GM23248 (cell line): ENCODE data around the gene ZNF236. TPM values are rescaled to one million over a fixed set of nuclear protein-coding genes. Genes with fewer than 3 reads are reported as not detected.

Experiments used
- DNase-seq: peaks from one replicate; pipeline ENCODE4 v3.0.0-alpha.2; 2015
- H2AFZ ChIP-seq: fragments of 200-600 bp; sonication (generic); 2 replicates; pipeline ENCODE4 v1.6.1; 2016; ENCODE audit warnings: antibody characterized with exemption
- H3F3A ChIP-seq: fragments of 200-600 bp; sonication (generic); 2 replicates; pipeline ENCODE4 v1.6.1; 2016; ENCODE audit warnings: mild to moderate bottlenecking, antibody characterized with exemption, mixed run types; ENCODE audit not compliant: insufficient read depth
- H3K27ac ChIP-seq: fragments of 200-600 bp; sonication (generic); 2 replicates; pipeline ENCODE4 v1.5.1; 2016; ENCODE audit warnings: mild to moderate bottlenecking
- H3K27me3 ChIP-seq: fragments of 200-600 bp; sonication (generic); replicated peaks from 2 replicates; pipeline ENCODE4 v1.6.1; 2016; ENCODE audit warnings: mild to moderate bottlenecking; ENCODE audit not compliant: insufficient read depth
- H3K36me3 ChIP-seq: fragments of 200-600 bp; sonication (generic); 2 replicates; pipeline ENCODE4 v1.6.1; 2016; ENCODE audit warnings: low read depth, mild to moderate bottlenecking
- H3K4me1 ChIP-seq: fragments of 200-600 bp; sonication (generic); 2 replicates; pipeline ENCODE4 v1.6.1; 2016; ENCODE audit warnings: mild to moderate bottlenecking; ENCODE audit not compliant: insufficient read depth
- H3K4me2 ChIP-seq: fragments of 200-600 bp; sonication (generic); one replicate; pipeline ENCODE4 v1.6.1; 2016; ENCODE audit warnings: mild to moderate bottlenecking; ENCODE audit not compliant: unreplicated experiment
- H3K4me3 ChIP-seq: fragments of 200-600 bp; sonication (generic); 2 replicates; pipeline ENCODE4 v1.5.1; 2016; ENCODE audit warnings: mild to moderate bottlenecking
- H3K79me2 ChIP-seq: fragments of 200-600 bp; sonication (generic); 2 replicates; pipeline ENCODE4 v1.6.1; 2016; ENCODE audit warnings: mild to moderate bottlenecking; ENCODE audit not compliant: insufficient read depth
- H3K9ac ChIP-seq: fragments of 200-600 bp; sonication (generic); 2 replicates; pipeline ENCODE4 v1.6.1; 2016; ENCODE audit warnings: mild to moderate bottlenecking
- H3K9me2 ChIP-seq: fragments of 200-600 bp; sonication (generic); 2 replicates; pipeline ENCODE4 v1.6.1; 2016; ENCODE audit warnings: mixed run types, mild to moderate bottlenecking, moderate library complexity; ENCODE audit not compliant: insufficient read depth
- H3K9me3 ChIP-seq: fragments of 200-600 bp; sonication (generic); one replicate; pipeline ENCODE4 v1.6.1; 2017; ENCODE audit warnings: low read depth
- H4K20me1 ChIP-seq: fragments of 200-600 bp; sonication (generic); 2 replicates; pipeline ENCODE4 v1.6.0; 2016; ENCODE audit not compliant: insufficient read depth
- EZH2 ChIP-seq: fragments of 200-600 bp; sonication (generic); IDR thresholded peaks from 2 replicates; pipeline ENCODE4 v1.6.1; 2018; ENCODE audit warnings: antibody characterized with exemption, mild to moderate bottlenecking; ENCODE audit not compliant: insufficient read depth, poor library complexity, severe bottlenecking
- EZH2phosphoT487 ChIP-seq: fragments of 200-600 bp; sonication (generic); IDR thresholded peaks from 2 replicates; pipeline ENCODE4 v1.6.1; 2018; ENCODE audit warnings: antibody characterized with exemption, moderate library complexity, mild to moderate bottlenecking, low read depth; ENCODE audit not compliant: insufficient read depth
- WGBS, 2 experiments: methylation state at CpG; one replicate each; pipeline ENCODE4 v1.1.6; 2015 to 2017; ENCODE audit warnings: low lambda C conversion rate in 2 of 2, low coverage in 1 of 2; ENCODE audit errors: missing lambda C conversion rate in 2 of 2; 5-methylcytosine and 5-hydroxymethylcytosine counted together
- in situ Hi-C: fragments of 300-500 bp; cut with MboI; formaldehyde crosslinking; loops from 2 replicates; pipeline ENCODE4 v1.15.0; 2020
- polyA plus RNA-seq: library from polyadenylated mRNA; unstranded; fragments of >200 nt; fragmentation: Nextera tagmentation; extraction: Ambion mirVana; gene quantifications from 2 replicates; pipeline ENCODE4 v1.2.1, GENCODE V29; 2016
- total RNA-seq: library from RNA; depleted of rRNA; stranded (reverse); fragments of >200 nt; shearing (Covaris generic); gene quantifications from 2 replicates; pipeline ENCODE4 v1.2.3, GENCODE V29; 2014

The ZNF236 gene
- total and polyA plus RNA-seq, 2 experiments from 2014 or later, result 4.6 to 12.4 TPM

DNA sequence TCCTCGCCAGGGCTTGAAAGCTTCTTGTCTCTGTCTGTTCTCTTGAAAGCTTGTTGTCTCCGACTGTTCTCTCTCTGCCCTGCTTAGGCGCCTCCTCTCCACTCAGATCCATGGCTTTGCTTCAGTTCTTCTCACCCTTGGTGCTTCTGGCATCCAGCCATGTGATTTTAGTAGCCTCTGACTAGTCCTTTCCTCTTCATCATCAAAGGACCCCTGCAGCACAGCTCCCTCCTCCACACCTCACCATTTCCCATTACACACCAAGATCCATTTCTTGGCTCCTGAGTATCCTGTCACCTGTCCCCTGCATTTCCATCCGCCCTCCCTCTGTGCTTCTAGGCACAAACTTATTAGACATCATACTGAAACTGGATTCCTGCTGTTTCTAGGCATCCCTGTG, 59.4 kb downstream of the ZNF236 start:
- TF ChIP-seq EZH2 (no peak), EZH2phosphoT487 (no peak)
- WGBS, 2 experiments, result 95 to 98% methylated on average over 4 of the region's 4 CpGs
- H3K36me3 ChIP-seq, result peaks cover 24% of the 10 kb centered on the region; the same call in 1 of the 2 replicates

DNA sequence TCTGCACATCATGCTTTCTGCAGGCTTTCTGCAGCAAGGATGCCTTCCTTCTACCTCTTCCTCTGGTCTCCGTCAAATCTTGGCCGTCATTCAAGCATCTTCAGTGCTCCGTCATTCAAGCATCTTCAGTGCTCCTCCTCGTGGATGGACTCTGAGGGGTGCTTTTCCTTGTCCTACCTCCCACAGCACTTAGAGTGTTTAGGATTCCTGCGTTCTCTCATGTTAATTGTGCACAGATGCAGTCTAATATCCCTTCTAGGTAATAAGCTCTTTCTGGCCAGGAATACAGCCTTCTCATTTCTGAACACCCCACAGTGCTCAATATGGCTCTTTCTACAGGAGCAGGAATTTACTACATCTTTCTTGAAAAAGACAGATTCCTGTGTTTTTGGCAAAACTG, 59.8 kb downstream of the ZNF236 start:
- Histone ChIP-seq H3K9me2 (no peaks in the 10 kb centered on the region), H3K4me1 (no peaks in the 10 kb centered on the region), H3K9ac (no peak overlapping the region), H3K27ac (no peak overlapping the region), H3K27me3 (no peaks in the 10 kb centered on the region), H2AFZ (no peak overlapping the region), H3K9me3 (no peaks in the 10 kb centered on the region), H4K20me1 (no peaks in the 10 kb centered on the region), H3K4me3 (no peak overlapping the region), H3K79me2 (no peaks in the 10 kb centered on the region), H3K36me3 (peaks cover 24% of the 10 kb centered on the region; the same call in 1 of the 2 replicates), H3K4me2 (no peak overlapping the region), H3F3A (no peaks in the 10 kb centered on the region)
- in situ Hi-C loops, result no loop called here
- no peak for DNase-seq
- WGBS, 2 experiments, result 65 to 68% methylated on average over 5 of the region's 5 CpGs
- TF ChIP-seq EZH2 (no peak), EZH2phosphoT487 (no peak)

More for the DNA sequence above, 59.4 kb downstream of the ZNF236 start:
- no peak for DNase-seq
- in situ Hi-C loops, result no loop called here
- Histone ChIP-seq H3K9ac (no peak overlapping the region), H3K4me1 (no peaks in the 10 kb centered on the region), H3K27ac (no peak overlapping the region), H3K4me2 (no peak overlapping the region), H3K4me3 (no peak overlapping the region), H4K20me1 (no peaks in the 10 kb centered on the region), H3K27me3 (no peaks in the 10 kb centered on the region), H3F3A (no peaks in the 10 kb centered on the region), H3K79me2 (no peaks in the 10 kb centered on the region), H2AFZ (no peak overlapping the region), H3K9me2 (no peaks in the 10 kb centered on the region), H3K9me3 (no peaks in the 10 kb centered on the region)

DNA sequence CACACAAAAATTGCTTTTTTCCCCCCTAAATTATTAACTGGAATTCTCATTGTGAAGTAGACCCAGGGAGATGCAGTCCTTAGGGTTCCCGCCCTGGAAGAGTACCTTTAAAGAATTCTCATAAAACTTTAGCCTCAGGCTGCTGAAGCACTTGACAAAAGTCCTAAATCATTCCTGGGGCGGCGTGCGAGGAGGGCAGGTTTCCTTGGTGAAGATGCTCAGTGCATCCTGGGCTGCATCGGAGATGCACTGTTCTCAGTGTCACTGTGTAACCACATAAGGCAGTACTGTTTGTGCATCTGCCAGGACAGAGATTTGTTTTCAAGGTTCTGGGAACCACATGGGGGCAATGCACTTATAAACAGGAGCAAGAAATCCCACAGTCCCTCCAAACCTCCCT, 62.6 kb downstream of the ZNF236 start:
- no peak overlapping the region for H2AFZ ChIP-seq
- in situ Hi-C loops, result no loop called here
- TF ChIP-seq EZH2phosphoT487 (no peak), EZH2 (no peak)
- H3K27ac ChIP-seq, result no peak overlapping the region
- WGBS, 2 experiments, result 96 to 98% methylated on average over 5 of the region's 5 CpGs
- no peak overlapping the region for H3K9ac ChIP-seq
- no peaks in the 10 kb centered on the region for H3F3A ChIP-seq
- H3K36me3 ChIP-seq, result peaks cover 20% of the 10 kb centered on the region; the same call in 1 of the 2 replicates
- H3K9me2 ChIP-seq, result no peaks in the 10 kb centered on the region
- H3K27me3 ChIP-seq, result no peaks in the 10 kb centered on the region
- DNase-seq, result no peak
- H3K4me1 ChIP-seq, result no peaks in the 10 kb centered on the region
- H4K20me1 ChIP-seq, result no peaks in the 10 kb centered on the region
- H3K9me3 ChIP-seq, result no peaks in the 10 kb centered on the region
- no peak overlapping the region for H3K4me2 ChIP-seq
- H3K79me2 ChIP-seq, result no peaks in the 10 kb centered on the region
- H3K4me3 ChIP-seq, result no peak overlapping the region

- Histone ChIP-seq H3F3A (no peaks in the 10 kb centered on the region), H3K9me2 (no peaks in the 10 kb centered on the region), H3K4me1 (no peaks in the 10 kb centered on the region), H3K27me3 (no peaks in the 10 kb centered on the region), H2AFZ (no peak overlapping the region), H3K4me3 (no peak overlapping the region), H3K4me2 (no peak overlapping the region), H3K79me2 (no peaks in the 10 kb centered on the region), H3K9me3 (no peaks in the 10 kb centered on the region), H3K36me3 (peaks cover 15% of the 10 kb centered on the region; the same call in 1 of the 2 replicates), H4K20me1 (no peaks in the 10 kb centered on the region), H3K9ac (no peak overlapping the region), H3K27ac (no peak overlapping the region)
- TF ChIP-seq EZH2phosphoT487 (no peak), EZH2 (no peak)
- WGBS, 2 experiments, result 84 to 88% methylated on average over 7 of the region's 7 CpGs
- in situ Hi-C loops, result no loop called here
- no peak for DNase-seq
These were observed 63.8 kb downstream of the ZNF236 start for GRCh38 chr18:76886112-76886511.

DNA sequence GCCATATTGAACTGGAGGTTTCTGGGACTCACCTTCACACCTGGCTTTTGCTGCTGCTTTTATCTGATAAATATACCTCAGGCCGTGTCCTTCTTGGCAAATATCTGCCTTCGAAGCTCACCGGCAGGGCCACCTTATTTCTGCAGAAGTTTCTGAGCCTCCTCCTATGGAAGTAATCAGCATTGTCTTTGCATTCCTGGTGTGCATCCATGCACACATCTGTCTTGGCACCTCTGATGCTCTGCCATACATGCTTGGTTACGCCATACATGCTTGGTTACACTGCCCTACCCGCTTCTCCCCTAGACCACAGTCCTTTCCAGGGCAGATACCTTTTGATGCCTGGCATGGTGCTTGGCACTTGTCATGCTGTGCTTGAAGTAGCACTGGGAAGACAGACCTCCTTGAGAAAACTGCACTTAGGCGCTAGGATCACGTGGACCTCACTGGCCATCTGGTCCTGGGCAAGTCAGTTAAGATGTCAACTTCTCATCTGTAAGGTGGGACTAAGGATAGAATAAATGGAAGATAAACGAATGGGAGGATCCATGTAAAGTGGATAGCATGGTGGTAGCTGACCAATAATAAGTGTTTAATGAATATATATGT, 66.8 kb downstream of the ZNF236 start:
- Histone ChIP-seq H3K9me3 (no peaks in the 10 kb centered on the region), H2AFZ (no peak overlapping the region), H3K79me2 (no peaks in the 10 kb centered on the region), H3K9me2 (no peaks in the 10 kb centered on the region), H3K27ac (no peak overlapping the region), H3K9ac (no peak overlapping the region), H3K4me2 (no peak overlapping the region), H3K36me3 (0 out of 2 replicates have a peak, but pooled peaks cover 10% of the 10 kb centered on the region), H3K4me1 (no peaks in the 10 kb centered on the region), H4K20me1 (no peaks in the 10 kb centered on the region), H3F3A (no peaks in the 10 kb centered on the region), H3K4me3 (no peak overlapping the region), H3K27me3 (no peaks in the 10 kb centered on the region)
- no peak for DNase-seq
- in situ Hi-C loops, result no loop called here
- 98% methylated on average over 8 of the region's 8 CpGs for WGBS, 2 experiments
- TF ChIP-seq EZH2phosphoT487, result no peak
- TF ChIP-seq EZH2, result no peak
